ENCODE measurements around the gene VPS8.

VPS8 gene

GRCh38 chr3:184811999-184812661, at the start of gene VPS8:
Gene VPS8 (plus strand): TSS chr3:184812166. CDS start chr3:184824633, 12,467 bp downstream.
- in situ Hi-C loops (cut with HindIII; ENCODE audit: low pct_unique_long_range_greater_than_20kb, low sequenced_read_pairs): no loop called here

GRCh38 chr3:184764191-184764590, 47.8 kb upstream of the VPS8 start:
- no peak for DNase-seq (ENCODE audit: low read depth in 1 of 2, low spot score in 1 of 2)
- in situ Hi-C loops (cut with HindIII; ENCODE audit: low pct_unique_long_range_greater_than_20kb, low sequenced_read_pairs): no loop called here
- TF ChIP-seq JUND (IDR thresholded peaks at IDR 0.05; ENCODE audit: low read depth): no peak

More at GRCh38 chr3:184811999-184812661, at the start of gene VPS8:
- peak; percentile 98 to 99 for DNase-seq (ENCODE audit: low read depth in 1 of 2, low spot score in 1 of 2)
- no peak for TF ChIP-seq JUND (IDR thresholded peaks at IDR 0.05; ENCODE audit: low read depth)

- TF ChIP-seq JUND (IDR thresholded peaks at IDR 0.05; ENCODE audit: low read depth): no peak
- no peak for DNase-seq (ENCODE audit: low read depth in 1 of 2, low spot score in 1 of 2)
- in situ Hi-C loops (cut with HindIII; ENCODE audit: low pct_unique_long_range_greater_than_20kb, low sequenced_read_pairs): no loop called here
Measured at GRCh38 chr3:184765047-184765729, 46.8 kb upstream of the VPS8 start.

GRCh38 chr3:184765730-184766074, 46.3 kb upstream of the VPS8 start:
- in situ Hi-C loops (cut with HindIII; ENCODE audit: low pct_unique_long_range_greater_than_20kb, low sequenced_read_pairs): no loop called here
- no peak for DNase-seq (ENCODE audit: low read depth in 1 of 2, low spot score in 1 of 2)

GRCh38 chr3:184766555-184767261, 45.3 kb upstream of the VPS8 start:
- peak in 1 of 2 experiments; percentile 51 for DNase-seq (ENCODE audit: low read depth in 1 of 2, low spot score in 1 of 2)
- TF ChIP-seq JUND (IDR thresholded peaks at IDR 0.05; ENCODE audit: low read depth): no peak
- in situ Hi-C loops (cut with HindIII; ENCODE audit: low pct_unique_long_range_greater_than_20kb, low sequenced_read_pairs): no loop called here

More at GRCh38 chr3:184765730-184766074, 46.3 kb upstream of the VPS8 start:
- no peak for TF ChIP-seq JUND (IDR thresholded peaks at IDR 0.05; ENCODE audit: low read depth)

- in situ Hi-C loops (cut with HindIII; ENCODE audit: low pct_unique_long_range_greater_than_20kb, low sequenced_read_pairs): no loop called here
- DNase-seq (ENCODE audit: low read depth in 1 of 2, low spot score in 1 of 2): no peak
- no peak for TF ChIP-seq JUND (IDR thresholded peaks at IDR 0.05; ENCODE audit: low read depth)
Measured at GRCh38 chr3:184767377-184767776, 44.6 kb upstream of the VPS8 start.

GRCh38 chr3:184769382-184770170, 42.4 kb upstream of the VPS8 start:
- in situ Hi-C loops (cut with HindIII; ENCODE audit: low pct_unique_long_range_greater_than_20kb, low sequenced_read_pairs): no loop called here
- no peak for TF ChIP-seq JUND (IDR thresholded peaks at IDR 0.05; ENCODE audit: low read depth)

GRCh38 chr3:184770541-184770940, 41.4 kb upstream of the VPS8 start:
- in situ Hi-C loops (cut with HindIII; ENCODE audit: low pct_unique_long_range_greater_than_20kb, low sequenced_read_pairs): no loop called here
- DNase-seq (ENCODE audit: low read depth in 1 of 2, low spot score in 1 of 2): no peak
- no peak for TF ChIP-seq JUND (IDR thresholded peaks at IDR 0.05; ENCODE audit: low read depth)

More at GRCh38 chr3:184769382-184770170, 42.4 kb upstream of the VPS8 start:
- no peak for DNase-seq (ENCODE audit: low read depth in 1 of 2, low spot score in 1 of 2)

GRCh38 chr3:184771301-184772127, 40.5 kb upstream of the VPS8 start:
- in situ Hi-C loops (cut with HindIII; ENCODE audit: low pct_unique_long_range_greater_than_20kb, low sequenced_read_pairs): no loop called here
- DNase-seq (ENCODE audit: low read depth in 1 of 2, low spot score in 1 of 2): no peak
- no peak for TF ChIP-seq JUND (IDR thresholded peaks at IDR 0.05; ENCODE audit: low read depth)

- no peak for DNase-seq (ENCODE audit: low read depth in 1 of 2, low spot score in 1 of 2)
- TF ChIP-seq JUND (IDR thresholded peaks at IDR 0.05; ENCODE audit: low read depth): no peak
- in situ Hi-C loops (cut with HindIII; ENCODE audit: low pct_unique_long_range_greater_than_20kb, low sequenced_read_pairs): no loop called here
Measured at GRCh38 chr3:184772667-184773272, 39.2 kb upstream of the VPS8 start.
